HG03378 (cell line): ENCODE data around the gene TACC2.

ENCODE experiments used
- ATAC-seq: cut with Tn5 transposase; IDR thresholded peaks from one replicate; pipeline ENCODE4 v1.9.1; 2021; ENCODE audit warnings: mild to moderate bottlenecking, moderate library complexity; ENCODE audit not compliant: unreplicated experiment

Gene TACC2

DNA sequence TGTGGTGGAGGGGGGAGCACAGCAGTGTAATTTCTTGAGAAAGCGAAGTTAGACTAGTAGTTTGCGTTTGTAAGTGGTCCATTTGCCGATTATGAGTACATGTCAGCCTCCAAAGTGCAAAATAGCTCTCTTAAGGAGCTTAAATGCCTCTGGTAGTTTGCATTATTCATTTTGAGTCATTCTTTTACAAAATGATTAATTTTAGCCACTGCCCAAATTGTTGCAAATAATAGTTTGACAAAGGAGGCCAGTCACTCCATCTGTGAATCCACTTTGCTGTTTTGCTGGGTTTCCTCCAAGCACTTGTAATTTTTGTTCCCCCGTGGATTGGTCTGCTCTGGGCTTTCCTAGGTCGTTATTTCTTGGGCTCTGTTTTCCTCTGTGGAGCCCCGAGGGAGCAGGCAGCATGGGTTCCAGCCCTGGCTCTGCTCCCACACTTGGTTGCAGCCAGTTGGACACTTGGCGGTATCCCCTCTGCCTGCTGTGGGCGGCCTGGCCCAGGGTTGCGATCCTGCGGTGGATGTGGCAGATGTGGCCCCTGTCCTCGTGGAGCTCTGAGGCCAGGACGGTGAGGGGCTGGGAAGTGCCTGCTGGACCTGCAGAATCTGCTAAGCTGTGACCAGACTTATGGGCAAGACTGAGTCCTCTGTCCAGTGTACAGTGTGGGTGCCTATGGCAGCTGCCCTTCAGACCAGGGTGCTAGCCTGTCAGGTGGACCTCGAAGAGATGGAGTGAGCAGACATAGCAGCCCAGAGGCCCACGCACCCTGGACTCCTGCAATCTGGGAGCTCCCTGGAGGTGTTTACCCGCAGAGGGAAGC, 153.1 kb downstream of the TACC2 start:
- no peak for ATAC-seq

DNA sequence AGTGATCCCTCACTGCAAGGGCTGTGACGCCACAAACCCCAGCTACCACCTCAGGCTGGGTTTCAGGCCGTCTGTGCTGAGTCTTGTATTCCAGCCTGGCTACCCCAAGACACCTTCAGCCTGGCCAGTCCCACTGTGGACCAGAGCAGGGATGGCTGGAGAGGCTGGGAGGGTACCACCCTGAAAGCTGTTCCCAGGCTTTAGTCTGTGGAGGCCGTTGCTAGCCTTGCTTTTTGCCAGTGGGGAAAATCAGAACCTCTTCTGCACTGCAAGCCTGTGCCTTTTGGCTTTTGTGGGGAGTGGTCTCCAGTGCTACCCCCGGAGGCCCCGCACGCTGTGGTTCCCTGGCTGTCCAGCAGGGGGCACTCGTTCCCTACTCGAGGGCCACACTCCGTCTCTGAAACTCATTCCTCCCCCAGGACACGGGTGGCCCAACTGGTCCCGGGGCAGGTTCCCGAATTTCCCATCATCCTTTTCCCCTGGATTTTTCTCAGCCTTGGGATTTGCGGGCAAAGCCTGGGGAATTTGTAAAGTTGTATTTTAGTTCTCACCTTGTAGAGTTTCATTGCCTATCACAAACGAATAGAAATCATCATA, 153.8 kb downstream of the TACC2 start:
- no peak for ATAC-seq

DNA sequence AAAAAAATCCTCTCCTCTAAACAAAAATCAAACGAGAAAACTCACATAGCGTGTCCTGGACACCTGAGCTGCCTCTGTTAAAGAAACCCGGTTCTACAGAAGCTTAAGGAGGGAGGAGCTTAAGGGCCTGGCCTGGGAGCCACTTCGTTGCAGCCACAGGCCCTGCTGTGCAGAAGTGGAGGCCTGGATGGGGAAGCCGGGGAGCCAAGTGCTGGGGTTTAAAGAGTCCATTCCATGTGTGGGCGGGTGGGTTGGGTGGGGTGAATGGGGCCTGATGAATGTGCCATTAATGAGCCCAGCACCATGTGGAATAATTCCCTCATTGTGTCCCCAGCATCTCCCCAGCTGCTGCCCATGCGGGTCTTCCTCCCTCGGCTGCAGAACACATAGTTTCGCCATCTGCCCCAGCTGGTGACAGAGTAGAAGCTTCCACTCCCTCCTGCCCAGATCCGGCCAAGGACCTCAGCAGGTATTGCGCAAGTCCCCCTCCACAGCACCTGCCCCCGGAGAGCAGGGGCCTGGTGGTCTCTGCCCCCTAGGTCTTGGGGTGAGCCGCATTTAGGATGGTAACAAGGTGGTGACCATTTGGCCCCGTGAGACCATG, 154.4 kb downstream of the TACC2 start:
- ATAC-seq, result no peak

DNA sequence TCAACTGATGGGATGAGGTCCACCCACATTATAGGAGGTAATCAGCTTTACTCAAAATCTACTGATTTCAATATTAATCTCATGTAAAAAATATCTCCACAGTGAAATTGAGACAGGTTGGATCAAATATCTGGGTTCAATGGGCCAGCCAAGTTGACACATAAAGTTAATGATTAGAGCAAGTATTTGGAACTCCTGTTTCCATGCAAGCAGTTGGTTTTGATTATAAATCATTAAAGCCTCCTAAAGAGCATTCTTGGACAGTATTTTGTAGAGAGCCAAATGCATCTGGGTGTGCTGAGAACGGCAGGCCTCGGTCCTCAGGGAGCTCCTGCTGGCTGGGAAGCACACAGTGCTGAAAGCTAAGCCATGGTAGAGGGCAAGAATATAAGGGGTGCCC, 155.2 kb downstream of the TACC2 start:
- no peak for ATAC-seq

DNA sequence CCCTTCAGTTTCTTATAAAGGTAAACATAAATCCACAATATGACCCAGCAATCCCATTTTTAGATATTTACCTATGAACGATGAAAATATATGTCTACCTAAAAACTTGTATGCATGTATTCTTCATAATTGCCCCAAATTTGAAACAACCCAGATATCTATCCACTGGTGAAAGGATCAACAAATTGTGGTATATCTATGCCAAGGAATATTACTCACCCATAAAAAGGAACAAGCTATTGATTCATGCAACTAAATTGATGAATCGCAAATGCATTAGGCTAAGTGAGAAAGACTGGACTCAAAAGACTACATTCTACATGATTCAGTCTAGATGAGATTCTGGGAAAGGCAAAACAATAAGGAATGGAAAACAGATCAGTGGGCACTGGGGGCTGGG, 156.2 kb downstream of the TACC2 start:
- no peak for ATAC-seq

DNA sequence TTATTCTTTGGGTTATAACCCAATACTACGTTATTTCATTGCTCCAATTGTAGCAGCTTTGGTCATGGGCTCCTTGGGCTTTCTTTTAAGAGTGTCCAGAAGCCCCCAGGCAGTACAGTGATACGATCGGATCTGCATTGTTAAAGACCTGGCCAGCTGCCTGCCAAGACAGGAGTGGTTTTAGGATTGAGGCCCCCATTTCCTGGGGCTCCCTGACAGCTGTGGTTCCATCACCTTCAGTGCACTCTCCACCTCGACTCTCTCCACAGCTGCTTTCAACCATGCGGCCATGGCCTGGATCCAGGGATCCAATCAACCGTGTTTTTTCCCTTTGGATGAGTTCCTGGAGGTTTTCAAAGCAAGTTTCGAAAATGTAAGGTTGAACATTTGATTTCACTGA, 158.7 kb downstream of the TACC2 start:
- ATAC-seq, result no peak

DNA sequence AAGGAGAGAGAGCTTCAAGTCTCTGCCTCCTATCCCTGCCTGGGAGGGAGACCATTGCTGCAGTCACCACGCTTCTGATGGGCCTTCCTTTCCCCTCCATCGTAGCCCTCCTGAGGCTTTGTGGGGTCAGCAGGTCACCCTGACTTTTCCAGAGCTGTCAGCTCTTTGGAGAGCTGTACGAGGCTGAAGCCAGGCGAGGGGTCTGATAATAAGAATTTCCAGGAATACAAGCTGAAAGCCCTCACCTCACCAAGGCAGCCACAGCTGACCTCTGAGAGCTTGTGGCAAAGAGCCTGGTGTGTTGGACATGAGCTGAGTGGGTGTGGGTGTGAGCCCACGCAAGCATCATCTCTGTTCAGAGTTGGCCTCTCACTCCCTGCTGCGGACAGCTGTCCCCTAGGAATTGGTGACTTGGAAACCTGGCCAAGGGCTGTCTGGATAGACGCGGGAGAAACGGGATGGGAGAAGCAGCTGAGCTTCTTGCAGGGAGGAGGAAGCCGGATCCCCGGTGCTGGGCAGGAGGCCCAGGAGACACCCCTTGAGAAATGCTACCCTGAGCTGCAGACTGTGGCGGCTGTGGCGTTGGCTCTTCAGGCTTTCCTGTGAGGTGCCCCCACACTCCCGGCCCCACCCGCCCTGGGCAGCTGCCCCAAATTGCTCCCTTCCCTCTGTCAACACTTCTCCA, 160.1 kb downstream of the TACC2 start:
- no peak for ATAC-seq

DNA sequence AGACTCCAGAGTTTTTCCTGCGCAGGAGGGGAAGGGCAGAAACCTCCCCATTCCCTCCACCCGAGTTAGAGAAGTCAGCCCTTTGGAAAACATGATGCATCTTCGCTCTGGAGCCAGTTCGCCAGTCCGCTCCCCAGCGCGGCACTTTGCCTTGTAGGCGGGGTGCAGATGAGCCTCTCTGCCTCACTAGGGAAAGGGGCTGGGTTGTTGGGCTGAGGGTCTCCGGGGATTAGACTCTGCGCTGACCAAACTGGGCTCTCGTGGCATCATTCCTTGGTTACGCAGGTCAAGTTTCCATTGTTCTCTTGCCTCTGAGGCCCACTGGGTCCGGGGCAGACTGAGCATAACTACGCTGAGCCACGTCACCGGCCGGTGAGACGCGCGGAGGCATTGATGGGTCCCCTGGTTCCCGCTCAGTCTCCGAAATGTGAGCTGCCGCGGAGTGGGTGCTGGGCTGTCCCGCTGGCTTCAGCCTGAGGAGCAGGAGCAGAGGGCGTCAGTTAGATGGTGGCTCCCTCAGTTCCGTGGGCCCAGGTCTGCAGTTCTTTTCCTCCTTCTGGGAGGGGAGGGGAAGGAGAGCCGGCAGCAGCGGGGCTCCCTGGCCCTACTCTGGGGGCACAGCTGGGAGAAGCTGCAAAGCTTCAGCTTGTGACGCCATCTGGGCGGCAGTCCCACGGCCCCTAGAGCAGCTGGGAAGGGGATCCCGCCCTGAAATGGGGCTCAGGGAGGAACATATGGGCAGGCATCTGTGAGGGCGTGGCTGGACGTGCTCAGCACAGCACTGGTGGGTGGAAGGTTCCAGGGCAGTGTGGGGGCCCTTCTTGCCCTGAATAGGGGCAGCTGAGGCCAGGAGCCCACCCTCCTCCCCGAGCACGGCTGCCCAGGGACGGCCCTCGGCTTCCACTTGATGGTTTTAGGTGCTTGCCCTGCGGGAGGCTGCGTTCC, 160.9 kb downstream of the TACC2 start:
- ATAC-seq, result no peak

DNA sequence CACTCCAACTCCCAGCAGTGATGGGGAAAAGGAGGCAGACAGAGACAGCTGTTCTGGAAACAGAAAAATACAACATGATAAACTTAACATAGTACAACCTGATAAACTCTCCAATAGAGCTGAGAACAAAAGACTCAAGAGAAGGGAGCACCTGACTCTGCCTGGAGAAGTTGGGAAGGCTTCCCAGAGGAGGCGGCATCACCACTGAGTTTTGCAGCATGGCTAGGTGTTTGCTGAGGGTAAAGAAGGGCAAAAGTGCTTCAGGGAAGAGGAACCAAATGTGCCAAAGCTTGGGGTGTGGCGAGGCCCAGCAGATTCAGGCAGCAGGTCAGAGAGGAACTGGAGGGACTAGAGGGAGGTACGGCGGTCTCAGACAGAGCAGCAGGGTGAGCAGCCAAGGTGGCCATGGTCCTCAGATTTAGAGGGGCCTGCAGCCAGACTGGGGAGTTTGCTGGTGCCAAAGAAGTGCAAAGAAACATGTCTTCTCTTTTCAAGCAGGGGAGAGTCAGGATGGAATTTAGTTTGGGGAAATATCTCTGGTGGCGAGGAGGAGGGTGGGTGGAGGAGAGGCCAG, 162.2 kb downstream of the TACC2 start:
- no peak for ATAC-seq

DNA sequence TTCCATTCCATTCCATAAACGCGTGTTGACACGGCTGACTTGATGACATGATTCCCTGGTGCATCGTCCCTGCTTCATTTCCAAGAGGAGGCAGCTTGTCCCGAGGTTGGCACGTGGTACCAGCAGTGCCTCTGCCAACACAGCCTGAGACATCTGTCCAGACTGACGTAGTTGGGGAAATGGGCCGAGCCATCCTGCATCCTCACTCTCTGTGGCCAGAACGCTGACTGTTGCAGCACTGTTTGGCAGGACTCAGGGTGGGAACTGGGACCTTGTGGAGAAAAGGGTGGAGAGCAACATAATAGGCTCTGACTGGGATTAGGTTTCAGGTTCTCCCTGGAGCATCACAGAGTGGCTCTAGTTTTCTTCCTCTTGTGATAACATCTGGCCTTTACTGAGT, 163.6 kb downstream of the TACC2 start:
- ATAC-seq, result no peak

DNA sequence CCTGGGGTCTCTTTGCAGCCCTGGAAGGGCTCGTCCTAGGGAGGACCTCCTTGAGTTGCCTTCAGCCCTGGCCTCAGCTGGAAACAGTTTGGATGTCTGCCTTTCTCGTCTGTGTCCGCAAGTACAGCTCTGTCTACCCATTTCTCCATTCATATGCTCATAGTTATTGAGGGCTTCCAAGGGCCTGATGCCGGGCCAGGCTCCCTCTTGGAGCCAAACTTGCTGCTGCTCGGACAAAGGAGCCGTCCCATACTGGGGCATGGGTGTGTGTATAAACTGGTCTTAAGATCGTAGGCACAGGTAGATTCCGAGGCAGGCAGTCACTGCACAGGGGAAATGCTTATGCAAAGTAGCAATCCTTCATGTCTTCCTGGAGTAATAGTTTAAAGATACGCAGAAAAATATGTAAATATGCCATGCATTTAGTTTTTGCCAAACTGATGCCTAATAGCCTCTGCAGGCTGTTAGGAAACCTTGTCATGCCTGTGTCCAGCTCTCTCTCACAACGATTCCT, 165.1 kb downstream of the TACC2 start:
- no peak for ATAC-seq

DNA sequence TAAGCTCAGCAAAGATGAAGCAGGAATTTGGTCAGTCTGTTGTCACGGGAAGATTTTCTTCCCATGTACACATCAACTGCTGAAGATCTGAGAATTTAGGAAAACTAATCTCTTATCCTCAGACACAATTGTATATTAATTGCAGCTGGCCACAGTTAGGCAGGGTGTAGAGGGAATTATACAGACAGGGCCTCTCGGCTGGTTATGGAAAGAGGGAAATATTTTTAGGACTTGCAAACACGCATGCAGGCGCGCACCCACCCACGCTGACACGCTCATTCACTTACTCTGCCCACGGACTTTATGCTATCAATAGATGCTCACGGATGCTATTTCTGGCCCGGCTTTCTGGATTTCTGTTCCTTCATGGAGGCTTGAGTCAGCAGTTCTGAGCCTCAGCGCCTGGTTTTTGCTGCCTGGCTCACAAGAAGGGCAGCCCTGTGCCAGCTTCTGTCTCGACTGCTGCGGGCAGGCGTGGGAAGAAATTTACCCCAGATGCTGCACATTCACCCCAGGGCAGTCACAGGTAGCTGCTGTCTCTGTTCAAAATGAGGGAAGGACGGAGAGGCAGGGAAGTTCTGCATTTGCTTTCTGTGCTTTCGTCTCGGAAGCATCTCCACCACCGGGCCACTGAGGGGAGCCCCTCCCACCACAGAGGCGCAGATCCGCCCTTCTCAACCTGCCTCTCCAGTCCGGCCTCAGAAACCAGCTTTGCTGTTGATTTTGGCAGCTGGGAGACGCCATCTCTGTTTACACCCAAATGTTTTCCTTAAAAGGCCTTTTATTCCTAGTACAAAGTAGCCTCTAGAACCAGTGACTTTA, 165.8 kb downstream of the TACC2 start:
- no peak for ATAC-seq

DNA sequence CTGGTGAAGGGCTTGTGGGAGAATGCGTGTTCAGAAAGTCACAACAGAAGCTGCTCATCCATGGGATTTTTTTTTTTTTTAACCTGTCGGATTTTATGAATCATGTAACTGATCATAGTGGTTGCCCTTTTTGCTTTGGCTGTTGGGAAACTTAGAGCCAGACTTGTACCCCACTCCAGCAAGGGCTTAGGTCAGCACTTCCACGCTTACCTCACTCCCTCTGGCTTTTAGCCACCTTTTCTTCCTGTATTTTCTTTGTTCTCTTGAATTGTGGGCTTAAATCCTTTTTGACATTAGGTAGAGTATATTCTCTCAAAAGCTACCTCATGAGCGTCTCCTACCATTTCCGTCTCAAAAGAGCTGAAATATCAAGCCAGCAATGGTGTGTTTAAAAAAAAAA, 168.5 kb downstream of the TACC2 start:
- no peak for ATAC-seq

DNA sequence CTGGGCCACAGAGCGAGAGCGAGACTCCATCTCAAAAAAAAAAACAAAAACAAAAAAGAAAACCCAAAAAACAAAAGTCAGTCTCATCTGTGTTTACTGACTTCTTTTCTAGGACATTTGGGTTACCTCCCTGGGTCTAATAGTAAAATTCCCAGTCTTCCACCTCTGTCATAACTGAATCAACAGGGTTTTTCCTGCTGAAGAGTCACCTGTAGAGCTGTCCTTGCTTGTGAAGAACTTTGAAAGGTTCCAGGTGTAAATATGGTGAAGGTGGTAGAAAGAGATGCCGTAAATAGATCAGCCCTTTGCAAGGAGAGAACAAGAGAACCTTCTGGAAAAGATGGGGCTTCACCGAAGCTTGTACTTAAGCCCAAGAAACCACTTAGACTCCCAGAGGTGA, 169.4 kb downstream of the TACC2 start:
- no peak for ATAC-seq

DNA sequence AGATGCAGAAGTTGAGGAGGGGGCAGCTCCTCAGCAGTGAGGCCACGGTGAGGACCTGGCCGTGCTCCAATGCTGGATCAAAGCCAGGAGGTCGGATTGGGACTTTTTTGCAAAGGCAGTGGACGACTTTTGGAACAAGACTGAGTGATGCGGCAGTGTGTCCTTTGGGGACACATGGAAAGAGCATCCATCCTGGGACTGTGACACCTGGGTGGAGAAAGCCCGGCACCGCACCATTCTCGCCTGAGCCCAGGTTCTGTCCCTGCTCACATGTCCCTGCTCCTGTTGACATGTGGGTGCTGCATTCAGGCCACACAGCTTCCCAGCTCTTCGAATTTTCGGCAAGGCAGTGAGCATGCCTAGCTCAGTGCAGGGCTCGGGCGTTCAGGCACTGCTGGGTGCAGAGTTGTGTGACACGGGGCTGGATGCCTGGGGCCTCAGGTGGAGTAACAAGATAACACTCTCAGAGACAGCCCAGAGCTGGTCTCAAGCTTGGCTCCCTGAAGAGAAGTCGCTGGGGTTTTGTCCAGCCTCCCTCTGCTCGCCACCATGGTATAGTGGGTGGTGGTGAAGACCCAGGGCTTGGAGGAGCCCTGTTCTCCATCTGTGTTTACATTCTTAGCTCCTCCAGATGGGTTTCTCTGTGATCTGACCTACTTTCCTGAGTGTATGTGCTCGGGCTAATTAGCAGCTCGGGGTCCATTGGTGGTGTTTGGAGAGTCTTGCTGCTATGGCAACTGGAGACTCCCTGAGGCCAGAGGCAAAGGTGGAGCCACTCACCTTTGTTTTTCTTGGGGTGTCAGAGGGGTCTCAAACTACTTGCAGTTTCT, 170.4 kb downstream of the TACC2 start:
- no peak for ATAC-seq

DNA sequence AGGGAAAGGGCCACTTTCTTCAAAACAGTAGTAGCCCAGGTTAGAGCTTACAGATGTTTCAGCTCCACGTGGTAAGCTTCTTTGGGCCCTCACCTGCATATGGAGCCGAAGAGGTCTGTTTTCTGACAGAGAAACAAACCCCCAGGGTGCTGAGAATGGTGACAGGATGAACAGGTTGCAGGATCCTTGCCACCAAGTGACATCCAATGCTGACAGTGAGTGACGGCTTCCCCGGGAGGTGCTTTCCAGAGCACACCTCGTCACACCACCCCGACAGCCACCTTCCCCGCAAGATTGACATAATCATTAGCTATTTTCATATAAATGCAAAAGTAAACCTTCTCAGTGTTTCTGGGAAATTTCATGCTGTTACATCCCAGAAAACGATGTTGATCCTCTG, 172.8 kb downstream of the TACC2 start:
- ATAC-seq, result no peak

DNA sequence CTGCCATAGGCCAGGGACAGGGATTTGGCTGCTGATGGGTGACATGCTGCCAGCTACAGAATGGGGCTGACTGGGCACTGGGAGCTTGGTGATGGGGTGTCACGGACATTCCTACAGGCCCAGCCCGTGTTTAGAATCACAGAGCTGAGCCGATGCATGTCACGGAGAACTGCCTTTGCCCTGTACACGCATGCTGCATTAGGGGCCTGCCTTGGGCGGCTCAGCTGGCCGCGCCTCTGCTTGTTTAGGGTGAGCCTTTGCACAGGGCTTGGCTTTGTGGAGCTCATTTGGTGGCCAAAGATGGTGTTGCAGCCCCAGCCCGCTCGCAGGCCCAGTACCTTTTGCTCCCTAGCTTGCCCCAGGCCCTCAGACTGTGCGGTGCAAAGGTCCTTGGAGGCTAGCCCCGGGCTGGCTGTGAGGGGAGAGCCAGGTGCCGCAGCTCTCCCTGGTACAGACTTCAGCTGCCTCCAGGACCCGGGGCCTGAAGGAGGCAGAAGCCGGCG, 173.8 kb downstream of the TACC2 start:
- ATAC-seq, result no peak
